ENCODE data around the gene POLDIP3. TPM values are rescaled to one million over a fixed set of nuclear protein-coding genes. Genes with fewer than 3 reads are reported as not detected.
A peak's percentile ranks its signal among the peaks of the same experiment; 100 is the strongest.

POLDIP3 gene
- total RNA-seq, 2 donors from 2014 or later = 81.9 to 102 TPM

DNA sequence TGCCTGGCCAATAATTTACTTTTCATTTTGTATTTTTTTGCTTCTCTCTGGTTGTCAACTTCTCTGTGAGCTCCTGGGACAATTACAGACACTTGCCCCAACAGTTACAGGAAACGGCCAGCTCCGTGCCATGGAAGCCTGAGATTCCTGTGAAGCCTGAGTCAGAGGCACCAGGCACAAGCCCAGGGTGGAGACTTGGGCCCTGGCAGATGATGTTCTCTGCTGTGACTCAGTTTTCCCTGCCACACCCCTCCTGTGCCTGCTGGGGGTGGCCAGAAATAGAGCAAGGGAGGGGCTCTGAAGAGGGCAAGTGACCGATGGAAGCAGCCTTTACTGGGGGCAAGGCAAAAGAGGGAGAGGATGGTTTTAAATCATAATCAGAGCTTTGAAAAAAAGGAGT lies 20.8 kb upstream of the POLDIP3 start:
- H3K9me3 Mint-ChIP-seq = no peaks in the 10 kb centered on the region
- H3K4me3 Mint-ChIP-seq = no peak overlapping the region
- H3K27me3 Mint-ChIP-seq (ENCODE audit: insufficient read depth) = no peaks in the 10 kb centered on the region
- TF ChIP-seq, protein P1, sequence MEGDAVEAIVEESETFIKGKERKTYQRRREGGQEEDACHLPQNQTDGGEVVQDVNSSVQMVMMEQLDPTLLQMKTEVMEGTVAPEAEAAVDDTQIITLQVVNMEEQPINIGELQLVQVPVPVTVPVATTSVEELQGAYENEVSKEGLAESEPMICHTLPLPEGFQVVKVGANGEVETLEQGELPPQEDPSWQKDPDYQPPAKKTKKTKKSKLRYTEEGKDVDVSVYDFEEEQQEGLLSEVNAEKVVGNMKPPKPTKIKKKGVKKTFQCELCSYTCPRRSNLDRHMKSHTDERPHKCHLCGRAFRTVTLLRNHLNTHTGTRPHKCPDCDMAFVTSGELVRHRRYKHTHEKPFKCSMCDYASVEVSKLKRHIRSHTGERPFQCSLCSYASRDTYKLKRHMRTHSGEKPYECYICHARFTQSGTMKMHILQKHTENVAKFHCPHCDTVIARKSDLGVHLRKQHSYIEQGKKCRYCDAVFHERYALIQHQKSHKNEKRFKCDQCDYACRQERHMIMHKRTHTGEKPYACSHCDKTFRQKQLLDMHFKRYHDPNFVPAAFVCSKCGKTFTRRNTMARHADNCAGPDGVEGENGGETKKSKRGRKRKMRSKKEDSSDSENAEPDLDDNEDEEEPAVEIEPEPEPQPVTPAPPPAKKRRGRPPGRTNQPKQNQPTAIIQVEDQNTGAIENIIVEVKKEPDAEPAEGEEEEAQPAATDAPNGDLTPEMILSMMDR (conservative IDR thresholded peaks at IDR 0.05) = no peak
- Histone ChIP-seq H3K27ac (ENCODE audit: low read depth, low read length) (no peak overlapping the region), H3K4me1 (ENCODE audit: control insufficient read depth, insufficient read depth, low read length) (no peaks in the 10 kb centered on the region), H3K9me3 (ENCODE audit: control insufficient read depth, low read length) (no peaks in the 10 kb centered on the region), H3K9ac (ENCODE audit: extremely low read depth, low read length, poor library complexity, severe bottlenecking) (no peak overlapping the region), H3K36me3 (ENCODE audit: control insufficient read depth, insufficient read depth, low read length) (peaks cover 8% of the 10 kb centered on the region), H3K27me3 (ENCODE audit: control insufficient read depth, insufficient read depth, low read length, poor library complexity, severe bottlenecking) (no peaks in the 10 kb centered on the region), H3K4me3 (ENCODE audit: low read length) (no peak overlapping the region)
- H3K4me1 Mint-ChIP-seq = no peaks in the 10 kb centered on the region
- DNase-seq = no peak
- 92 to 94% methylated on average over 2 to 3 of the region's 3 CpGs for WGBS, 2 experiments (ENCODE audit: insufficient coverage in 1 of 2, insufficient read length in 1 of 2)
- no peak overlapping the region for H3K27ac Mint-ChIP-seq
- H3K36me3 Mint-ChIP-seq (ENCODE audit: low read depth) = peaks cover 36% of the 10 kb centered on the region

DNA sequence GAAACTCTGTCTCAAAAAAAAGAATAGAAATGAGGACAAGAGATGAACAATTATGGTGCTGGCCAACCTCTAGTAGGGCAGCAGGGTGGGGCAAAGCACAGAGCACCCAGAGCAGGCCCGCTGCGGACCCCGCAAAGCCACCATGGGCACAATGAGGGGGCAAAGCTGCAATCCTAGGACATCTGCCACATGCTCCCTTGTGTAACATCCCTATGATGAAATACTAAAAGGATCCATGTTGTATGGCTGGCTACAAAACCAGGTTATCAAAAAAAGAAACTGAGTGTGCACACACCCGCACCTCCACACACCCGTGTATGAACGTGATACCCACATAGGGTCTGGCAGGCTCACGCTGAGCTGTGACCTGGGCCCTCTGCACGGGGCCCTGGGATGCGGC lies 18.3 kb upstream of the POLDIP3 start:
- TF ChIP-seq, protein P1 (conservative IDR thresholded peaks at IDR 0.05) = no peak
- Histone ChIP-seq H3K9me3 (ENCODE audit: control insufficient read depth, low read length) (no peaks in the 10 kb centered on the region), H3K4me3 (ENCODE audit: low read length) (no peak overlapping the region), H3K27me3 (ENCODE audit: control insufficient read depth, insufficient read depth, low read length, poor library complexity, severe bottlenecking) (no peaks in the 10 kb centered on the region), H3K27ac (ENCODE audit: low read depth, low read length) (no peak overlapping the region), H3K36me3 (ENCODE audit: control insufficient read depth, insufficient read depth, low read length) (peaks cover 16% of the 10 kb centered on the region), H3K4me1 (ENCODE audit: control insufficient read depth, insufficient read depth, low read length) (no peaks in the 10 kb centered on the region), H3K9ac (ENCODE audit: extremely low read depth, low read length, poor library complexity, severe bottlenecking) (no peak overlapping the region)
- H3K9me3 Mint-ChIP-seq = no peaks in the 10 kb centered on the region
- no peaks in the 10 kb centered on the region for H3K27me3 Mint-ChIP-seq (ENCODE audit: insufficient read depth)
- no peak overlapping the region for H3K27ac Mint-ChIP-seq
- DNase-seq = no peak
- peaks cover 53% of the 10 kb centered on the region for H3K36me3 Mint-ChIP-seq (ENCODE audit: low read depth)
- WGBS, 2 experiments (ENCODE audit: insufficient coverage in 1 of 2, insufficient read length in 1 of 2) = 97 to 100% methylated on average over 2 to 9 of the region's 9 CpGs
- no peak overlapping the region for H3K4me3 Mint-ChIP-seq
- H3K4me1 Mint-ChIP-seq = no peaks in the 10 kb centered on the region

GRCh38 chr22:42632096-42632495 lies 17.4 kb upstream of the POLDIP3 start:
- peaks cover 57% of the 10 kb centered on the region for H3K36me3 Mint-ChIP-seq (ENCODE audit: low read depth)
- no peaks in the 10 kb centered on the region for H3K27me3 ChIP-seq (ENCODE audit: control insufficient read depth, insufficient read depth, low read length, poor library complexity, severe bottlenecking)
- H3K4me1 Mint-ChIP-seq = no peaks in the 10 kb centered on the region
- H3K9me3 ChIP-seq (ENCODE audit: control insufficient read depth, low read length) = no peaks in the 10 kb centered on the region
- peak; percentile 66 for DNase-seq
- no peak overlapping the region for H3K27ac Mint-ChIP-seq
- no peaks in the 10 kb centered on the region for H3K27me3 Mint-ChIP-seq (ENCODE audit: insufficient read depth)
- no peak overlapping the region for H3K4me3 ChIP-seq (ENCODE audit: low read length)
- TF ChIP-seq, protein P1 (conservative IDR thresholded peaks at IDR 0.05) = peak; percentile 68
- no peak overlapping the region for H3K9ac ChIP-seq (ENCODE audit: extremely low read depth, low read length, poor library complexity, severe bottlenecking)
- H3K9me3 Mint-ChIP-seq = no peaks in the 10 kb centered on the region
- no peaks in the 10 kb centered on the region for H3K4me1 ChIP-seq (ENCODE audit: control insufficient read depth, insufficient read depth, low read length)
- H3K27ac ChIP-seq (ENCODE audit: low read depth, low read length) = no peak overlapping the region
- H3K4me3 Mint-ChIP-seq = no peak overlapping the region
- peaks cover 18% of the 10 kb centered on the region for H3K36me3 ChIP-seq (ENCODE audit: control insufficient read depth, insufficient read depth, low read length)
- WGBS, 2 experiments (ENCODE audit: insufficient coverage in 1 of 2, insufficient read length in 1 of 2) = 94 to 96% methylated on average over 10 to 13 of the region's 13 CpGs
